Measurements from ENCODE around the gene SFRP2.

SFRP2 gene

GRCh38 chr4:153816542-153816941 is 27.7 kb upstream of the SFRP2 start:
- Histone ChIP-seq H3K27ac (ENCODE audit: extremely low read depth, low read depth, low read length) (no peak overlapping the region), H3K9me3 (ENCODE audit: control insufficient read depth, insufficient read depth, low read depth, low read length) (no peaks in the 10 kb centered on the region), H3K4me1 (ENCODE audit: control insufficient read depth, insufficient read depth, low read length) (no peaks in the 10 kb centered on the region), H3K4me3 (ENCODE audit: low read depth, low read length) (no peak overlapping the region), H3K36me3 (ENCODE audit: control insufficient read depth in 2 of 2, insufficient read depth in 1 of 2, low read length in 2 of 2) (no peaks in the 10 kb centered on the region)
- no peak for TF ChIP-seq ZNF610 (tag by site-specific recombination; IDR thresholded peaks at IDR 0.05; ENCODE audit: borderline replicate concordance)
- no peak for TF ChIP-seq MYNN (tag by site-specific recombination; IDR thresholded peaks at IDR 0.05; ENCODE audit: borderline replicate concordance)
- no peak for TF ChIP-seq ZNF132 (tag by site-specific recombination; IDR thresholded peaks at IDR 0.05; ENCODE audit: borderline replicate concordance)
- TF ChIP-seq ZNF791 (tag by site-specific recombination; IDR thresholded peaks at IDR 0.05) = no peak
- TF ChIP-seq ZNF423 (tag by site-specific recombination; IDR thresholded peaks at IDR 0.05) = no peak
- TF ChIP-seq ZNF626 (tag by site-specific recombination; IDR thresholded peaks at IDR 0.05) = no peak
- TF ChIP-seq YY2 (tag by site-specific recombination; IDR thresholded peaks at IDR 0.05) = no peak
- no peak for TF ChIP-seq SP3 (tag by site-specific recombination; IDR thresholded peaks at IDR 0.05)
- TF ChIP-seq ZNF202 (tag by site-specific recombination; IDR thresholded peaks at IDR 0.05; ENCODE audit: borderline replicate concordance) = no peak
- TF ChIP-seq ZFP41 (tag by site-specific recombination; IDR thresholded peaks at IDR 0.05; ENCODE audit: borderline replicate concordance) = no peak
- TF ChIP-seq KLF1 (tag by site-specific recombination; IDR thresholded peaks at IDR 0.05) = no peak
- no peak for TF ChIP-seq ATF2 (tag by site-specific recombination; IDR thresholded peaks at IDR 0.05; ENCODE audit: low read depth)
- no peak for TF ChIP-seq KLF9 (tag by site-specific recombination; IDR thresholded peaks at IDR 0.05; ENCODE audit: low read depth)
- TF ChIP-seq ZFP37 (tag by site-specific recombination; IDR thresholded peaks at IDR 0.05) = no peak
- no peak for TF ChIP-seq ZNF239 (tag by site-specific recombination; IDR thresholded peaks at IDR 0.05)
- no peak for TF ChIP-seq ZNF596 (tag by site-specific recombination; IDR thresholded peaks at IDR 0.05)
- TF ChIP-seq ZNF335 (tag by site-specific recombination; conservative IDR thresholded peaks at IDR 0.05) = no peak
- no peak for TF ChIP-seq ZNF19 (tag by site-specific recombination; IDR thresholded peaks at IDR 0.05; ENCODE audit: low read depth)
- no peak for TF ChIP-seq ZNF529 (tag by site-specific recombination; IDR thresholded peaks at IDR 0.05; ENCODE audit: insufficient replicate concordance)
- CTCF ChIA-PET = interaction anchor here (1.1 kb wide), 1 partner anchor 172 kb away, joined by 3 read pairs; no protein-coding TSS in a partner anchor
- POLR2A ChIA-PET = no interaction called here

- ChIA-PET POLR2A (no interaction called here), CTCF (interaction anchor here (0.6 kb wide), 1 partner anchor 179 kb away, joined by 3 read pairs; no protein-coding TSS in a partner anchor)
- TF ChIP-seq ZNF843 (tag by site-specific recombination; IDR thresholded peaks at IDR 0.05) (no peak), TCF7L2 (IDR thresholded peaks at IDR 0.05; ENCODE audit: borderline replicate concordance, low read depth, low read length) (no peak), ZNF354C (tag by site-specific recombination; IDR thresholded peaks at IDR 0.05; ENCODE audit: borderline replicate concordance, low read depth) (no peak), KLF7 (tag by site-specific recombination; IDR thresholded peaks at IDR 0.05; ENCODE audit: borderline replicate concordance) (no peak), ZNF747 (tag by site-specific recombination; IDR thresholded peaks at IDR 0.05) (no peak), ZNF560 (tag by site-specific recombination; IDR thresholded peaks at IDR 0.05; ENCODE audit: borderline replicate concordance) (no peak), ZBTB1 (tag by site-specific recombination; IDR thresholded peaks at IDR 0.05) (no peak), ZNF518A (tag by site-specific recombination; conservative IDR thresholded peaks at IDR 0.05; ENCODE audit: low read depth) (no peak), GLIS1 (tag by site-specific recombination; IDR thresholded peaks at IDR 0.05) (no peak), ZFP69B (tag by site-specific recombination; IDR thresholded peaks at IDR 0.05) (no peak), ZNF404 (tag by site-specific recombination; IDR thresholded peaks at IDR 0.05) (no peak), ZBTB26 (tag by site-specific recombination; optimal IDR thresholded peaks at IDR 0.05) (no peak)
Measured at GRCh38 chr4:153814789-153815188, 25.9 kb upstream of the SFRP2 start.

More at GRCh38 chr4:153814789-153815188, 25.9 kb upstream of the SFRP2 start:
- no peak overlapping the region for H3K4me3 ChIP-seq (ENCODE audit: low read depth, low read length)
- no peaks in the 10 kb centered on the region for H3K9me3 ChIP-seq (ENCODE audit: control insufficient read depth, insufficient read depth, low read depth, low read length)
- H3K27ac ChIP-seq (ENCODE audit: extremely low read depth, low read depth, low read length) = no peak overlapping the region
- H3K36me3 ChIP-seq (ENCODE audit: control insufficient read depth in 2 of 2, insufficient read depth in 1 of 2, low read length in 2 of 2) = no peaks in the 10 kb centered on the region
- no peaks in the 10 kb centered on the region for H3K4me1 ChIP-seq (ENCODE audit: control insufficient read depth, insufficient read depth, low read length)
